Central memory CD8-positive, alpha-beta T cell (primary cell): Measurements from ENCODE around the gene CYB561.
A peak's percentile ranks its signal among the peaks of the same experiment; 100 is the strongest.

Experiments used
- ATAC-seq: fragments of 150-1000 bp; cut with Tn5 transposase; replicated peaks from 2 replicates; pipeline ENCODE4 v1.10.0; 2022; ENCODE audit warnings: mild to moderate bottlenecking, moderate FRiP score, moderate number of reproducible peaks; ENCODE audit not compliant: poor library complexity, severe bottlenecking; ENCODE audit errors: extremely low read depth
- DNase-seq, 2 donors: peaks; one replicate each; pipeline ENCODE4 v3.0.0; 2021; ENCODE audit warnings: low spot score in 2 of 2
- H3K27ac Mint-ChIP-seq: one replicate; pipeline ENCODE4 v1.8.0; 2022; ENCODE audit warnings: low read depth, mild to moderate bottlenecking, moderate library complexity, mixed read lengths
- H3K27me3 Mint-ChIP-seq: one replicate; pipeline ENCODE4 v1.8.0; 2022; ENCODE audit warnings: mixed read lengths
- H3K36me3 Mint-ChIP-seq: one replicate; pipeline ENCODE4 v1.8.0; 2022; ENCODE audit warnings: mild to moderate bottlenecking, moderate library complexity, mixed read lengths; ENCODE audit not compliant: insufficient read depth
- H3K4me1 Mint-ChIP-seq: one replicate; pipeline ENCODE4 v1.8.0; 2022; ENCODE audit warnings: mixed read lengths
- H3K4me3 Mint-ChIP-seq: one replicate; pipeline ENCODE4 v1.8.0; 2022; ENCODE audit warnings: mild to moderate bottlenecking, moderate library complexity, mixed read lengths
- H3K9me3 Mint-ChIP-seq: one replicate; pipeline ENCODE4 v1.8.0; 2022; ENCODE audit warnings: mixed read lengths

CYB561 gene

GRCh38 chr17:63486317-63487013 is 40.4 kb upstream of the CYB561 start:
- Mint-ChIP-seq H3K27ac (no peak overlapping the region), H3K4me1 (no peaks in the 10 kb centered on the region), H3K27me3 (peaks cover 15% of the 10 kb centered on the region), H3K9me3 (no peaks in the 10 kb centered on the region), H3K4me3 (no peak overlapping the region), H3K36me3 (peaks cover 5% of the 10 kb centered on the region)
- ATAC-seq (no peak), DNase-seq (no peak)

- ATAC-seq (no peak), DNase-seq (no peak)
- Mint-ChIP-seq H3K27me3 (peaks cover 23% of the 10 kb centered on the region), H3K36me3 (peaks cover 5% of the 10 kb centered on the region), H3K9me3 (no peaks in the 10 kb centered on the region), H3K27ac (no peak overlapping the region), H3K4me1 (peaks cover 4% of the 10 kb centered on the region), H3K4me3 (no peak overlapping the region)
These were observed 37.8 kb upstream of the CYB561 start for GRCh38 chr17:63483655-63484575.

GRCh38 chr17:63483038-63483437 is 36.9 kb upstream of the CYB561 start:
- DNase-seq (no peak), ATAC-seq (no peak)
- no peak overlapping the region for H3K27ac Mint-ChIP-seq
- H3K4me1 Mint-ChIP-seq = peaks cover 6% of the 10 kb centered on the region
- no peaks in the 10 kb centered on the region for H3K9me3 Mint-ChIP-seq
- peaks cover 29% of the 10 kb centered on the region for H3K27me3 Mint-ChIP-seq
- no peak overlapping the region for H3K4me3 Mint-ChIP-seq
- H3K36me3 Mint-ChIP-seq = peaks cover 6% of the 10 kb centered on the region

- no peak overlapping the region for H3K4me3 Mint-ChIP-seq
- DNase-seq = no peak
- H3K27me3 Mint-ChIP-seq = peaks cover 35% of the 10 kb centered on the region
- H3K9me3 Mint-ChIP-seq = no peaks in the 10 kb centered on the region
- H3K27ac Mint-ChIP-seq = no peak overlapping the region
- H3K36me3 Mint-ChIP-seq = peaks cover 9% of the 10 kb centered on the region
- ATAC-seq = no peak
- H3K4me1 Mint-ChIP-seq = peaks cover 11% of the 10 kb centered on the region
These were observed 36.4 kb upstream of the CYB561 start for GRCh38 chr17:63482509-63482908.

- Mint-ChIP-seq H3K27me3 (peaks cover 38% of the 10 kb centered on the region), H3K4me1 (peaks cover 13% of the 10 kb centered on the region), H3K36me3 (peaks cover 9% of the 10 kb centered on the region), H3K27ac (no peak overlapping the region), H3K9me3 (no peaks in the 10 kb centered on the region), H3K4me3 (no peak overlapping the region)
- DNase-seq (no peak), ATAC-seq (no peak)
These were observed 35.4 kb upstream of the CYB561 start for GRCh38 chr17:63481488-63481870.

GRCh38 chr17:63480826-63481487 is 34.9 kb upstream of the CYB561 start:
- DNase-seq = no peak
- Mint-ChIP-seq H3K4me3 (no peak overlapping the region), H3K27ac (no peak overlapping the region), H3K27me3 (peaks cover 38% of the 10 kb centered on the region), H3K9me3 (no peaks in the 10 kb centered on the region), H3K36me3 (peaks cover 9% of the 10 kb centered on the region), H3K4me1 (peaks cover 13% of the 10 kb centered on the region)
- no peak for ATAC-seq

- ATAC-seq (no peak), DNase-seq (no peak)
- H3K9me3 Mint-ChIP-seq = no peaks in the 10 kb centered on the region
- peaks cover 42% of the 10 kb centered on the region for H3K27me3 Mint-ChIP-seq
- peaks cover 13% of the 10 kb centered on the region for H3K4me1 Mint-ChIP-seq
- no peak overlapping the region for H3K27ac Mint-ChIP-seq
- no peak overlapping the region for H3K4me3 Mint-ChIP-seq
- peaks cover 11% of the 10 kb centered on the region for H3K36me3 Mint-ChIP-seq
These were observed 34.2 kb upstream of the CYB561 start for GRCh38 chr17:63480192-63480784.

- Mint-ChIP-seq H3K27me3 (peaks cover 48% of the 10 kb centered on the region), H3K4me1 (peaks cover 13% of the 10 kb centered on the region), H3K4me3 (peak overlapping the region; percentile 79), H3K27ac (no peak overlapping the region), H3K36me3 (peaks cover 11% of the 10 kb centered on the region), H3K9me3 (no peaks in the 10 kb centered on the region)
- DNase-seq = no peak
- no peak for ATAC-seq
These were observed 33.5 kb upstream of the CYB561 start for GRCh38 chr17:63479495-63480184.

GRCh38 chr17:63478814-63479494 is 32.8 kb upstream of the CYB561 start:
- peak overlapping the region; percentile 79 for H3K4me3 Mint-ChIP-seq
- ATAC-seq (peak; percentile 67), DNase-seq (peak; percentile 62 to 66)
- H3K36me3 Mint-ChIP-seq = peaks cover 11% of the 10 kb centered on the region
- H3K9me3 Mint-ChIP-seq = no peaks in the 10 kb centered on the region
- no peak overlapping the region for H3K27ac Mint-ChIP-seq
- peaks cover 13% of the 10 kb centered on the region for H3K4me1 Mint-ChIP-seq
- peaks cover 53% of the 10 kb centered on the region for H3K27me3 Mint-ChIP-seq

GRCh38 chr17:63477480-63478440 is 31.7 kb upstream of the CYB561 start:
- no peak for ATAC-seq
- H3K9me3 Mint-ChIP-seq = no peaks in the 10 kb centered on the region
- H3K4me1 Mint-ChIP-seq = peaks cover 13% of the 10 kb centered on the region
- peak overlapping the region; percentile 79 for H3K4me3 Mint-ChIP-seq
- DNase-seq = no peak
- no peak overlapping the region for H3K27ac Mint-ChIP-seq
- H3K36me3 Mint-ChIP-seq = peaks cover 8% of the 10 kb centered on the region
- H3K27me3 Mint-ChIP-seq = peaks cover 45% of the 10 kb centered on the region
